Lower leg skin (tissue), 4 donors: Measurements from ENCODE around the gene LRRC57. TPM values are rescaled to one million over a fixed set of nuclear protein-coding genes. Genes with fewer than 3 reads are reported as not detected.

ENCODE experiments used
- DNase-seq, 2 donors: peaks; one replicate each; pipeline ENCODE4 v3.0.0-alpha.2; 2019; ENCODE audit warnings: low spot score in 2 of 2
- H3K4me3 ChIP-seq: fragments of 200-600 bp; sonication (generic); 2 replicates; pipeline ENCODE4 v1.5.1; 2017; ENCODE audit warnings: mild to moderate bottlenecking, low read depth; ENCODE audit not compliant: poor library complexity, severe bottlenecking
- CTCF ChIP-seq, 3 donors: fragments of 450-650 bp; IDR thresholded peaks; one replicate each; pipeline ENCODE4 v1.5.1; 2016; ENCODE audit warnings: antibody characterized with exemption in 3 of 3, mild to moderate bottlenecking in 3 of 3, moderate library complexity in 2 of 3
- POLR2A ChIP-seq, 2 donors: fragments of 450-650 bp; IDR thresholded peaks; one replicate each; pipeline ENCODE4 v1.6.1; 2016 to 2017; ENCODE audit warnings: antibody characterized with exemption in 2 of 2, mild to moderate bottlenecking in 1 of 2, moderate library complexity in 1 of 2
- WGBS, 2 donors: methylation state at CpG; one replicate each; pipeline ENCODE4 v1.1.5; 2018; 5-methylcytosine and 5-hydroxymethylcytosine counted together
- intact Hi-C: fragments of 100-400 bp; cut with DNase I; formaldehyde crosslinking; loops from one replicate; pipeline ENCODE4 v1.15.0; 2023; ENCODE audit warnings: low total_unique reads
- total RNA-seq, 4 donors: library from RNA; depleted of rRNA; stranded (reverse); fragments of >200 nt; gene quantifications; one replicate each; pipeline ENCODE4 v1.1.0, GENCODE V29; 2016

Gene LRRC57
- total RNA-seq, 4 donors from 2014 or later: 13.0 to 29.6 (median 24.3) TPM

GRCh38 chr15:42578984-42579537, 30.5 kb upstream of the LRRC57 start:
- H3K4me3 ChIP-seq: no peak overlapping the region
- intact Hi-C loops: no loop called here
- 85 to 86% methylated on average over 2 of the region's 2 CpGs for WGBS, 2 donors
- TF ChIP-seq POLR2A (IDR thresholded peaks at IDR 0.05) (no peak), CTCF (IDR thresholded peaks at IDR 0.05) (no peak)
- DNase-seq: no peak

- peak in 1 of 2 donors; percentile 32 for DNase-seq
- TF ChIP-seq CTCF (IDR thresholded peaks at IDR 0.05) (no peak), POLR2A (IDR thresholded peaks at IDR 0.05) (no peak)
- H3K4me3 ChIP-seq: no peak overlapping the region
- WGBS, 2 donors: 8 to 27% methylated on average over 1 of the region's 1 CpG
- intact Hi-C loops: no loop called here
Observed at GRCh38 chr15:42577514-42578031, 29.0 kb upstream of the LRRC57 start.

GRCh38 chr15:42576776-42577175, 28.2 kb upstream of the LRRC57 start:
- DNase-seq: no peak
- intact Hi-C loops: no loop called here
- no peak for TF ChIP-seq CTCF (IDR thresholded peaks at IDR 0.05)
- TF ChIP-seq POLR2A (IDR thresholded peaks at IDR 0.05): no peak
- no peak overlapping the region for H3K4me3 ChIP-seq
- 71 to 72% methylated on average over 1 of the region's 1 CpG for WGBS, 2 donors

GRCh38 chr15:42576040-42576594, 27.5 kb upstream of the LRRC57 start:
- intact Hi-C loops: no loop called here
- WGBS, 2 donors: 11 to 17% methylated on average over 16 of the region's 16 CpGs
- DNase-seq: no peak
- H3K4me3 ChIP-seq: peak overlapping the region; percentile 48
- TF ChIP-seq CTCF (IDR thresholded peaks at IDR 0.05) (no peak), POLR2A (IDR thresholded peaks at IDR 0.05) (no peak)

- WGBS, 2 donors: 0% methylated on average over 43 to 68 of the region's 95 CpGs
- DNase-seq: peak; percentile 97 to 99
- intact Hi-C loops: no loop called here
- no peak for TF ChIP-seq CTCF (IDR thresholded peaks at IDR 0.05)
- no peak for TF ChIP-seq POLR2A (IDR thresholded peaks at IDR 0.05)
- H3K4me3 ChIP-seq: peak within 1 kb of the TSS; percentile 48
Observed at GRCh38 chr15:42575188-42576039, 26.8 kb upstream of the LRRC57 start, which contains the start of gene STARD9. Gene STARD9, plus strand, starts transcription at chr15:42575606. Its CDS starts 110 bp downstream, at chr15:42575716.
